Ecto neural progenitor cell (in vitro differentiated cells): ENCODE results near the gene GNB5.

Experiments used
- DNase-seq: peaks from one replicate; pipeline ENCODE4 v3.0.0-alpha.2; 2018; ENCODE audit warnings: low spot score

The GNB5 gene

GRCh38 chr15:52207191-52207590 is 16.0 kb upstream of the GNB5 start:
- no peak for DNase-seq

- no peak for DNase-seq
These were observed 15.3 kb upstream of the GNB5 start for GRCh38 chr15:52206446-52206845.

- no peak for DNase-seq
These were observed 13.5 kb upstream of the GNB5 start for GRCh38 chr15:52204657-52205056.

GRCh38 chr15:52200831-52201365 is 9.7 kb upstream of the GNB5 start:
- no peak for DNase-seq

GRCh38 chr15:52199271-52199670 is 8.1 kb upstream of the GNB5 start:
- DNase-seq = no peak

- DNase-seq = no peak
These were observed 5.7 kb upstream of the GNB5 start for GRCh38 chr15:52196891-52197290.

- DNase-seq = no peak
These were observed 2.6 kb upstream of the GNB5 start for GRCh38 chr15:52193791-52194190.

- DNase-seq = no peak
These were observed 2.1 kb upstream of the GNB5 start for GRCh38 chr15:52193321-52193720.

GRCh38 chr15:52186651-52187486 is 4.3 kb downstream of the GNB5 start:
- DNase-seq = no peak

GRCh38 chr15:52185151-52185561 is 6.0 kb downstream of the GNB5 start:
- no peak for DNase-seq

GRCh38 chr15:52184721-52185120 is 6.5 kb downstream of the GNB5 start:
- no peak for DNase-seq

- no peak for DNase-seq
These were observed 7.5 kb downstream of the GNB5 start for GRCh38 chr15:52183562-52184173.

- DNase-seq = no peak
These were observed 9.0 kb downstream of the GNB5 start for GRCh38 chr15:52181938-52182780.

GRCh38 chr15:52180851-52181450 is 10.2 kb downstream of the GNB5 start:
- DNase-seq = no peak

GRCh38 chr15:52180196-52180835 is 10.9 kb downstream of the GNB5 start:
- DNase-seq = no peak

GRCh38 chr15:52179278-52180195 is 11.7 kb downstream of the GNB5 start:
- DNase-seq = peak; percentile 85

GRCh38 chr15:52178765-52179164 is 12.4 kb downstream of the GNB5 start:
- DNase-seq = no peak

GRCh38 chr15:52172869-52173268 is 18.3 kb downstream of the GNB5 start:
- no peak for DNase-seq

- no peak for DNase-seq
These were observed 19.4 kb downstream of the GNB5 start for GRCh38 chr15:52171807-52172206.

GRCh38 chr15:52171386-52171785 is 19.8 kb downstream of the GNB5 start:
- no peak for DNase-seq
